ENCODE data around the gene CBX8. TPM values are rescaled to one million over a fixed set of nuclear protein-coding genes. Genes with fewer than 3 reads are reported as not detected.

CBX8 gene
- total and polyA plus RNA-seq, 2 of the 13 experiments (the other 11 are each of a cell fraction or from before 2014, with no cell fraction given), result 0.34 to 12.6 TPM

GRCh38 chr17:79808763-79809529 lies 12.1 kb upstream of the CBX8 start (continued):
- no peak for TF ChIP-seq AFF4 (CRISPR knock-in tag; IDR thresholded peaks at IDR 0.05)
- TF ChIP-seq ZNF773 (CRISPR knock-in tag; IDR thresholded peaks at IDR 0.05; ENCODE audit: borderline replicate concordance), result no peak
- TF ChIP-seq CENPT (CRISPR knock-in tag; IDR thresholded peaks at IDR 0.05; ENCODE audit: low read depth), result no peak
- TF ChIP-seq ZNF776 (CRISPR knock-in tag; IDR thresholded peaks at IDR 0.05), result no peak
- no peak for TF ChIP-seq CREB1 (IDR thresholded peaks at IDR 0.05)
- TF ChIP-seq CREB1 (CRISPR knock-in tag; IDR thresholded peaks at IDR 0.05), result no peak
- TF ChIP-seq PHB2 (IDR thresholded peaks at IDR 0.05; ENCODE audit: partially characterized antibody), result no peak
- no peak for TF ChIP-seq ZNF724P (CRISPR knock-in tag; IDR thresholded peaks at IDR 0.05; ENCODE audit: borderline replicate concordance)
- TF ChIP-seq SNAI1 (CRISPR knock-in tag; IDR thresholded peaks at IDR 0.05; ENCODE audit: borderline replicate concordance), result no peak
- no peak for TF ChIP-seq AHDC1 (CRISPR knock-in tag; IDR thresholded peaks at IDR 0.05; ENCODE audit: borderline replicate concordance)
- TF ChIP-seq BRF2 (CRISPR knock-in tag; IDR thresholded peaks at IDR 0.05), result no peak
- TF ChIP-seq NFYB (CRISPR knock-in tag; IDR thresholded peaks at IDR 0.05), result no peak

All from HepG2 (cell line).